Mucosa of rectum (tissue), 2 donors: ENCODE data around the gene TANC2.
"Not testable (repeated sequence)": the region's sequence is repeated elsewhere in the genome, so short reads cannot be mapped to it uniquely, and the experiment has no call there.

Experiments used
- H3K27ac ChIP-seq, 2 donors: one replicate each; pipeline ENCODE4 v1.7.0; 2013; ENCODE audit warnings: inconsistent platforms in 2 of 2, low read depth in 2 of 2, low read length in 2 of 2
- H3K27me3 ChIP-seq, 2 donors: one replicate each; pipeline ENCODE4 v1.7.0; 2013; ENCODE audit warnings: low read length in 2 of 2; ENCODE audit not compliant: control insufficient read depth in 2 of 2, insufficient read depth in 2 of 2
- H3K36me3 ChIP-seq, 2 donors: one replicate each; pipeline ENCODE4 v1.7.0; 2013; ENCODE audit warnings: low read length in 2 of 2; ENCODE audit not compliant: control insufficient read depth in 2 of 2, insufficient read depth in 2 of 2
- H3K4me1 ChIP-seq, 2 donors: one replicate each; pipeline ENCODE4 v1.7.0; 2013; ENCODE audit warnings: low read length in 2 of 2, mild to moderate bottlenecking in 1 of 2; ENCODE audit not compliant: control insufficient read depth in 2 of 2, insufficient read depth in 2 of 2
- H3K4me3 ChIP-seq, 2 donors: one replicate each; pipeline ENCODE4 v1.7.0; 2013; ENCODE audit warnings: low read length in 2 of 2
- H3K9ac ChIP-seq, 2 donors: one replicate each; pipeline ENCODE4 v1.7.0; 2013; ENCODE audit warnings: low read length in 2 of 2, low read depth in 1 of 2, mild to moderate bottlenecking in 1 of 2
- H3K9me3 ChIP-seq, 2 donors: one replicate each; pipeline ENCODE4 v1.7.0; 2013; ENCODE audit warnings: low read length in 2 of 2; ENCODE audit not compliant: control insufficient read depth in 2 of 2
- donor health status: healthy.
- donor health status: Normal muscosa, but diverticular disease.

Gene TANC2

GRCh38 chr17:62976643-62977231, 10.7 kb downstream of the TANC2 start:
- H3K4me1 ChIP-seq, H3K4me3 ChIP-seq, H3K9ac ChIP-seq, H3K27me3 ChIP-seq, H3K27ac ChIP-seq, H3K9me3 ChIP-seq, H3K36me3 ChIP-seq: not testable (repeated sequence)

GRCh38 chr17:62980842-62981241, 14.8 kb downstream of the TANC2 start:
- H3K9me3 ChIP-seq, result peaks cover 2 to 3% of the 10 kb centered on the region in 2 donors
- no peaks in the 10 kb centered on the region for H3K27me3 ChIP-seq
- no peak overlapping the region for H3K9ac ChIP-seq
- no peaks in the 10 kb centered on the region for H3K36me3 ChIP-seq
- no peaks in the 10 kb centered on the region for H3K4me1 ChIP-seq
- H3K4me3 ChIP-seq, result no peak overlapping the region
- H3K27ac ChIP-seq, result no peak overlapping the region

- Histone ChIP-seq H3K9me3 (peaks cover 2 to 3% of the 10 kb centered on the region in 2 donors), H3K9ac (no peak overlapping the region), H3K4me3 (no peak overlapping the region), H3K27me3 (no peaks in the 10 kb centered on the region), H3K36me3 (no peaks in the 10 kb centered on the region), H3K4me1 (no peaks in the 10 kb centered on the region), H3K27ac (no peak overlapping the region)
Measured at GRCh38 chr17:62981933-62982332, 15.9 kb downstream of the TANC2 start.

DNA sequence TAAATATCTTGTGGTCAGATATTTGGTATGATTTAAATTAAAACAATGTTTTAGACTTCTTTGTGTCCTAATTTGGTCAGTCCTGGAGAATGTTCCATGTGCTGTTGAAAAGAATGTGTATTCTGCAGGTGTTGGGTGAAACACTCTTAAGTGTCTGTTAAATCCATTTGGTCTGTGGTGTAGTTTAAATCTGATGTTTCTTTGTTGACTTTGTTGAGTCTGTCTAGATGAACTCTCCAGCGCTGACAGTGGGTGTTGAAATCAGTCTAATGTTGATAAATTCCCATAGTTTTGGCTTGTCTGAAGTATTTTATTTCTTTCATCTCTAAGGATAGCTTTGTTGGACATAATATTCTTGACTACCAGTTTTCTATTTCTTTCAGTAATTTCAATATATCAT, 18.8 kb downstream of the TANC2 start:
- no peaks in the 10 kb centered on the region for H3K4me1 ChIP-seq
- no peaks in the 10 kb centered on the region for H3K27me3 ChIP-seq
- no peak overlapping the region for H3K4me3 ChIP-seq
- H3K27ac ChIP-seq, result no peak overlapping the region
- H3K36me3 ChIP-seq, result no peaks in the 10 kb centered on the region
- H3K9ac ChIP-seq, result no peak overlapping the region
- peaks cover 2 to 3% of the 10 kb centered on the region in 2 donors for H3K9me3 ChIP-seq

GRCh38 chr17:62986549-62986948, 20.5 kb downstream of the TANC2 start:
- Histone ChIP-seq H3K4me1 (no peaks in the 10 kb centered on the region), H3K27me3 (no peaks in the 10 kb centered on the region), H3K9me3 (peaks cover 2 to 3% of the 10 kb centered on the region in 2 donors), H3K9ac (no peak overlapping the region), H3K36me3 (no peaks in the 10 kb centered on the region), H3K4me3 (no peak overlapping the region), H3K27ac (no peak overlapping the region)

DNA sequence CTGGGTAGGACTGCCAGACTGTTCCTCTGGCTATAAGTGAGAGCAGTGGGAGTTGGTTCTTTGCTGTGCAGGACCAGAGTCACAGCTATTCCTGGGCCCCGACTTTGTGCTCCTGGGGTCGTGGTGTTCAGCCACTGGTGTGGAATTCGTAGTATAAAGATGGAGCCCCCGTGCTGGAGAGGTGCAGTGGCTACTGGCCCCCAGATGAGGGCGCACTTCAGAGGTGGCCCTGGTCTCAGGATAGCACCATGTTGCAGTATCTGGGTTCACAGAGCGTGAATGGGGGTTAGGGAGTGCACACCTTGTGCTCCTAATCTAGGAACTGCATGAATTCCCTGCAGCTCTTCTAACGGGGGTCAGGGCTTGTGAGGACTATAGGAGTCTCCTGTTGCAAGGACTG, 21.1 kb downstream of the TANC2 start:
- no peaks in the 10 kb centered on the region for H3K27me3 ChIP-seq

DNA sequence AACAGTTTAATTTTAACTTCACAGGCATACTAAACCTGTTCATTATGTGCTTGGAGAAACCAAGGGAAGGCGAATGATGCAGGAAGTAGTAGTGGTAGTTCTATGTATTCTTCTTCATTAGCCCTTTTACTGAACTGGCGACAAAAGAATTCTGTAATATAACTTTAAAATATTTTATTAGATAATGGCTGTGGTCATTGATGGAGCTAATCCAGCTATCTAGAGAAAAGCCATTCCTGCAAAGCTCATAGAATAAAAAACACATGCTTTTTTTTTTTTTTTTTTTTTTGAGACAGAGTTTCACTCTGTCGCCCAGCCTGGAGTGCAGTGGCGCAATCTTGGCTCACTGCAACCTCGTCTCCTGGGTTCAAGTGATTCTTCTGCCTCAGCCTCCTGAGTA, 23.5 kb downstream of the TANC2 start:
- Histone ChIP-seq H3K36me3 (no peaks in the 10 kb centered on the region), H3K27me3 (no peaks in the 10 kb centered on the region), H3K4me3 (no peak overlapping the region), H3K9ac (no peak overlapping the region), H3K9me3 (peaks cover 0 to 3% of the 10 kb centered on the region in 2 donors), H3K4me1 (no peaks in the 10 kb centered on the region), H3K27ac (no peak overlapping the region)

More for the DNA sequence above, 21.1 kb downstream of the TANC2 start:
- H3K9ac ChIP-seq, result no peak overlapping the region
- H3K27ac ChIP-seq, result no peak overlapping the region
- no peak overlapping the region for H3K4me3 ChIP-seq
- H3K9me3 ChIP-seq, result peaks cover 2 to 3% of the 10 kb centered on the region in 2 donors
- H3K36me3 ChIP-seq, result no peaks in the 10 kb centered on the region
- no peaks in the 10 kb centered on the region for H3K4me1 ChIP-seq

DNA sequence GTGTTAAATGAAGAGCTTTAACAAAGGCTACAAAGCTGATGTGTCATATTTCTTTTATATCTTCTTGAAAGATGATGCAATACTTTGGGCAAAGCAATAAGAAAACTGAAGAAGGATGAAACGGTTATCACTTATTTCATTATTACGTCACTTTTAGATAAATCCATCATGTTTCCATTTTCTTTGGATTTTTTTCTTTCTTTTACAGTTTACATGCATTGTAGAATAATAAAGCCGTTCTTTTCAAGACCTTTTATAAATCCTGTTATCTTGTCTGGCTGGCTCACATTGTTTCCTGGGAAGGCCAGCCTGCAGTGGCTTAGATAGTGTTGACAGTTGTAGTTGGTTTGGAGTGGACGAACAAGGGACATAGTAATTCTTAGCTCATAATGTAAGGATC, 28.9 kb downstream of the TANC2 start:
- Histone ChIP-seq H3K27me3 (no peaks in the 10 kb centered on the region), H3K9me3 (no peaks in the 10 kb centered on the region), H3K36me3 (no peaks in the 10 kb centered on the region), H3K9ac (no peak overlapping the region), H3K4me1 (no peaks in the 10 kb centered on the region), H3K4me3 (no peak overlapping the region), H3K27ac (no peak overlapping the region)

- H3K4me1 ChIP-seq, result no peaks in the 10 kb centered on the region
- H3K36me3 ChIP-seq, result no peaks in the 10 kb centered on the region
- H3K27me3 ChIP-seq, result no peaks in the 10 kb centered on the region
- H3K9me3 ChIP-seq, result no peaks in the 10 kb centered on the region
- H3K4me3 ChIP-seq, result no peak overlapping the region
- no peak overlapping the region for H3K9ac ChIP-seq
- no peak overlapping the region for H3K27ac ChIP-seq
Measured at GRCh38 chr17:62995377-62995885, 29.4 kb downstream of the TANC2 start.

DNA sequence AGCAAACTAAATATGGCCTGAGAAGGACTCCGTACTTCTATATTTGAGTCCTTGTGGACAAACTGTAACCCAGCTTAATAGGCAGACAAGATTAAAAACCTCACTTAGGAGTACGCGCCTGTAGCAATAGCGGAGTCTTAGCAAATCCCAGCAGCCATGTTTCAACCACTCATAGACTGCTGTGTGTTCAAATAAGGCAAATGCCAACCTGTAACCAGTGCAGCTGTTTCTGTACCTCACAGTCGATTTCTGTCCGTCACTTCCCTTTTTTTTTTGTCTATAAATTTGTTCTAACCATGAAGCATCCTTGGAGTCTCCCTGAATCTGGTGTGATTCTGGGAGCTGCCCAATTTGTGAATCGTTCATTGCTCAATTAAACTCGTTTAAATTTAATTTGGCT, 30.2 kb downstream of the TANC2 start:
- Histone ChIP-seq H3K27me3 (no peaks in the 10 kb centered on the region), H3K4me1 (no peaks in the 10 kb centered on the region), H3K36me3 (no peaks in the 10 kb centered on the region), H3K4me3 (no peak overlapping the region), H3K9ac (no peak overlapping the region), H3K9me3 (no peaks in the 10 kb centered on the region), H3K27ac (no peak overlapping the region)

- no peaks in the 10 kb centered on the region for H3K4me1 ChIP-seq
Measured at GRCh38 chr17:62998166-62998565, 32.1 kb downstream of the TANC2 start.

More at GRCh38 chr17:62998166-62998565, 32.1 kb downstream of the TANC2 start:
- Histone ChIP-seq H3K9ac (no peak overlapping the region), H3K27me3 (no peaks in the 10 kb centered on the region), H3K36me3 (no peaks in the 10 kb centered on the region), H3K27ac (no peak overlapping the region), H3K9me3 (no peaks in the 10 kb centered on the region), H3K4me3 (no peak overlapping the region)
